Skeletal muscle cell (primary cell): ENCODE results near the gene MRAP2.
"Not testable (repeated sequence)": the region's sequence is repeated elsewhere in the genome, so short reads cannot be mapped to it uniquely, and the experiment has no call there.

Experiments
- DNase-seq: peaks from one replicate; pipeline ENCODE4 v3.0.0-alpha.2; 2010; ENCODE audit warnings: low read depth
- H3K4me3 ChIP-seq: 2 replicates; pipeline ENCODE4 v1.5.1; 2011; ENCODE audit warnings: low read depth, mild to moderate bottlenecking, control low read depth, low read length, moderate library complexity

MRAP2 gene

GRCh38 chr6:84111351-84111750, 77.8 kb downstream of the MRAP2 start:
- not testable (repeated sequence) for H3K4me3 ChIP-seq, DNase-seq

DNA sequence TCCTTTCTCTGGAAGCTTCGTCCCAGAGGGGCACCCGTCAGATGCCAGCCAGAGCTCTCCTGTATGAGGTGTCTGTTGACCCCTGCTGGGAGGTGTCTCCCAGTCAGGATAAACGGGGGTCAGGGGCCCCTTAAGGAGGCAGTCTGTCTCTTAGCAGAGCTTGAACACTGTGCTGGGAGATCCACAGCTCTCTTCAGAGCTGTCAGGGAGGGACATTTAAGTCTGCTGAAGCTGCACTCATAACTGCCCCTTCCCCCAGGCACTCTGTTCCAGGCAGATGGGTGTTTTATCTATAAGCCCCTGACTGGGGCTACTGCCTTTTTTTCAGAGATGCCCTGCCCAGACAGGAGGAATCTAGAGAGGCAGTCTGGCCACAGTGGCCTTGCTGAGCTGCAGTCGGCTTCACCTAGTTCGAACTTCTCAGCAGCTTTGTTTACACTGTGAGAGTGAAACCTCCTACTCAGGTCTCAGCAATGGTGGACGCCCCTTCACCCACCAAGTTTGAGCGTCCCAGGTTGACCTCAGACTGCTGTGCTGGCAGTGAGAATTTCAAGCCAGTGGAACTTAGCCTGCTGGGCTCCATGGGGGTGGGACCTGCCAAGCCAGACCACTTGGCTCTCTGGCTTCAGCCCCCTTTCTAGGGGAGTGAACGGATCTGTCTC, 81.5 kb downstream of the MRAP2 start:
- not testable (repeated sequence) for H3K4me3 ChIP-seq

DNA sequence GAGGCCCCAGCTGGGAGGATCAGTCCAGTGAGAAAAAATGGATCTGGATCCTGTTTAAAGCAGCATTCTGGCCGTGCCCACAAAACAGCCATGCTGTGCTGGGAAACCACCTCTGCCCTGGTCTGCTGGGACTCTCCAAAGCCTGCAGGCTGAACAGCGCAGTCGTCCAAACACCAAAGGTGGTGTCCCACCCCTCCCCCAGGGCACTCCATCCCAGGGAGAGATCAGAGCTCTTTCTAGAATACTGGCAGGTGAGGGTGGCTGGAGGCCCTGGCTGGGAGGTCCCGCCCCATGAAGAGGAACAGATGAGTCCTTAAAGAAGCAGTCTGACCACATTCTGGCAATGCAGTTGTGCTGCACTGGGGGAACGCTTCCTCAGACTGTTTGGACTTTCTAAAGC, 84.6 kb downstream of the MRAP2 start:
- DNase-seq = no peak
- no peak overlapping the region for H3K4me3 ChIP-seq

More for the DNA sequence above, 81.5 kb downstream of the MRAP2 start:
- not testable (repeated sequence) for DNase-seq

DNA sequence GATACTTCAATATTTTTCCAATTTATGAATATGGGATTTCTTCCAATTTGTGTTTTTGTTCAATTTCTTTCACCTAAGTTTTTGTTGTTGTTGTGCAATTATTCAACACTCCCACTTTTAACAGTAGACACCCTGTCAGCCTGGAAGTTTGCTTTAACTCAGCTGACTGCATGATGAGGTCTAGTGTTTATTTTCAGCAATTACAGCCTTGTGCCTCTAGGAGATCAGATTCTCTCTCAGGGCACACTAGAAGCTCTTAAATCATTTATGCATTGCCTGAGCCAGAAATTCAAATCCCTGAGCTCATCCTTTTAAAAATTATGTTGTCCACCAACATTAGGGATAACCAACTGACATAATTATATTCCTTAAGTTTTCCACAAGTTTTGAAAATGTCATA, 85.7 kb downstream of the MRAP2 start:
- H3K4me3 ChIP-seq = no peak overlapping the region
- DNase-seq = no peak

- no peak overlapping the region for H3K4me3 ChIP-seq
- DNase-seq = no peak
These were observed 89.6 kb downstream of the MRAP2 start for GRCh38 chr6:84123186-84123585.

DNA sequence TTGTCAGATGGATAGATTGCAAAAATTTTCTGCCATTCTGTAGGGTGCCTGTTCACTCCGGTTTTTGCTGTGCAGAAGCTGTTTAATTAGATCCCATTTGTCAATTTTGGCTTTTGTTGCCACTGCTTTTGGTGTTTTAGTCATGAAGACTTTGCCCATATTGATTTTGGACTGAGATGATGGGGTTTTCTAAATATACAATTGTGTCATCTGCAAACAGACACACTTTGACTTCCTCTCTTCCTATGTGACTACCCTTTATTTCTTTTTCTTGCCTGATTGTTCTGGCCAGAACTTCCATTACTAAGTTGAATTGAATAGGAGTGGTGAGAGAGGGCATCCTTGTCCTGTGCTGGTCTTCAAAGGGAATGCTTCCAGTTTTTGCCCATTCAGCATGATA, 96.0 kb downstream of the MRAP2 start:
- H3K4me3 ChIP-seq, DNase-seq: not testable (repeated sequence)

- not testable (repeated sequence) for H3K4me3 ChIP-seq, DNase-seq
These were observed 99.8 kb downstream of the MRAP2 start for GRCh38 chr6:84133385-84133784.

DNA sequence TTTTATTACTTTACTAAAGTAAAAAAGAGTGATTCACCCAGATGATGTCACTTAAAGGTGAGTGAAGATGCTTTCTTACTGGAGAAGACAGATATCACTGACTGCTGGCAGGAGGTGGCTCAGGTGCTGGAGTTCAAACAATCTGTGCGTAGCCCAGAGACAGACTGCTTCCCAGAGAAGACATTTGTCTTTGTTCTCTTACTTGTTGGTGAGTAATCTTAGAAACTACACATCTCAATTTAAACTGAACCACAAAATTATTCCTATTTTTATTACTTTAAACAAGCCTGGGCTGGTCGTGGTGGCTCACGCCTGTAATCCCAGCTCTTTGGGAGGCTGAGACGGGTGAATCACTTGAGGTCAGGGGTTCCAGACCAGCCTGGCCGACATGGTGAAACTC, 101.7 kb downstream of the MRAP2 start:
- H3K4me3 ChIP-seq = no peak overlapping the region
- no peak for DNase-seq

GRCh38 chr6:84136364-84137050, 102.9 kb downstream of the MRAP2 start:
- DNase-seq = no peak
- H3K4me3 ChIP-seq = no peak overlapping the region

- H3K4me3 ChIP-seq = no peak overlapping the region
- peak; percentile 8 for DNase-seq
These were observed 103.4 kb downstream of the MRAP2 start for GRCh38 chr6:84137051-84137375.

DNA sequence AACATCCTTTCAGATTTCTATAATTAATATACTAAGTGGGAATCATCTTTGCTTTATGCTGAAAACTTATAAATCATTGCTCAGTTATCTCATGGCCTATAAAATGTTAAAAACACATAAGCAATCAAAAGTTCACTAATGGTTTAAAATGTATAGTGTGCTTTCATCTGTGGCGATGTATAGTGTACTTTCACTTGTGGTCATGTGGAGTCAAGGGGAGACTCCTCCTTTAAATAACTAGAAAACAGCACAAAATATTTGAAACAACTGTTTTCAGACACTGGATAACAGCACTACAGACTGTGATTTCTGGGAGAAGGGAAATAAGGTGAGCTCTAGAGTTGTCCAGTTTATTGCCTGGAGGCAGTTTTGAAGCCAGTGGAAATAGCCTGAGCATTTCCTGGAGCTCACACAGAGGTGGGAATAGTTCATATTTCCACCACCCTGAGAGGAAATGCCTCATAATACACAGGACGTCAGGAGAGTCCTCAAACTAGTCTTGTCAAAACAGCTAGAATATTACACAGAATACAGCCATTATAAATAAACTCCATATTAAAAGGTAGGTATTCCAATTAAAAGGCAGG, 104.5 kb downstream of the MRAP2 start:
- no peak for DNase-seq
- no peak overlapping the region for H3K4me3 ChIP-seq

- DNase-seq = no peak
- H3K4me3 ChIP-seq = no peak overlapping the region
These were observed 105.7 kb downstream of the MRAP2 start for GRCh38 chr6:84139311-84139710.
